ACHN (cell line): Measurements from ENCODE around the gene TGFBR2.

Experiments used
- DNase-seq: peaks from one replicate; pipeline ENCODE4 v3.0.0-alpha.2; 2015
- in situ Hi-C: cut with HindIII; loops from 2 replicates; pipeline ENCODE4 v1.10.0; 2017; ENCODE audit warnings: low sequenced_read_pairs, low pct_ligation_motif_present, low pct_unique_long_range_greater_than_20kb

TGFBR2 gene

DNA sequence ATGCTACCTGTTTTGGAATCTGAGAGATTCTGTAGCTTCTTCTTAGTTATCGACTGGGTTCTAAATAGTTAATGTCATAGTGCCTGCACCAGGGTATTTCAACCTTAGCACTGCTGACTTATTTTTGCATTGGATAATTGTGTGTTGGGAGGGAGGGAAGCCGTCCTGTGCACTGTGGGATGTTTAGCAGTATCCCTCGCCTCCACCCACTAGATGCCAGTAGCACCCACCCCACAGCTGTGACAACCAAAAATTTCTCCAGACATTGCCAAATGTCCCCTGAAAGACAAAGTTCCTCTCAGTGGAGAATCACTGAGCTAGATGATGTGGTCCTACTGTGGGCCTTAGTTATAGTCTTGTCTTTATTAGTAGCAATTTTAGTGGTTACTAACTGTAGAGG is 88.3 kb downstream of the TGFBR2 start:
- in situ Hi-C loops, result no loop called here

DNA sequence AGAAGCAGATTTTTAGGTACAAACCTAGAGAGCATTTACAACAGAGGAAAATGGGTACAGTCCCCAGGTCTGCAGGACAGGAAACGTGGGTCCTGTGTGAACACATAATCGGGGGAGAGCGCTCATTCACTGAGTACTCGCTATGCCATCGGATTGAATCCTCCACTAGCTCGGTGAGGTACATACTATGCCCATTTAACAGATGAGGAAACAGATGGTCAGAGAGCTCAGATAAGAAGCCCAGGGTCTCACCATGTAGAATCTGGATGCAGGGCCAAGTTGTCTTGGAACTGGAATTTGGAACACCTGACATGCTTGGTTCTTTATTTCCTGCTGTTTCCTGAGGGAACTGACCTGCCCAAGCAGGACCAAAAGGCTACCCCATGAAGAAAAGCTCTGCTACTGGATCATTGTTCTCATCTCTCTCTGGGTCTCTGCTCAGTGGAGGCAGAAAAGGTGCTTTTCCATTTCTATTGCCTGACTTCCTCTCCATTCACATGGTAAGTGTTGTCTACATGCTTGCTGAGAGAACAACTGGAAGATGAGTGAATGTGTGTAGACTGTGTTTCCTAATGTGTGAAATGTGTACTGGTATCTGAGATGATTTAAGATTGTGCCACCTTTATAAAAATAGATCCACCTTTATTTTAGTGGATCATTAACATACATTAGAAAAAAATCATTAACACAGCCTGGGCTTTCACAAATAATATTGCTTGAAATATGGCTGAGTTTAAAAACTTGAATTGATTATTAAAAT is 89.1 kb downstream of the TGFBR2 start:
- in situ Hi-C loops, result no loop called here
- DNase-seq, result no peak

More for the DNA sequence above, 88.3 kb downstream of the TGFBR2 start:
- DNase-seq, result no peak

DNA sequence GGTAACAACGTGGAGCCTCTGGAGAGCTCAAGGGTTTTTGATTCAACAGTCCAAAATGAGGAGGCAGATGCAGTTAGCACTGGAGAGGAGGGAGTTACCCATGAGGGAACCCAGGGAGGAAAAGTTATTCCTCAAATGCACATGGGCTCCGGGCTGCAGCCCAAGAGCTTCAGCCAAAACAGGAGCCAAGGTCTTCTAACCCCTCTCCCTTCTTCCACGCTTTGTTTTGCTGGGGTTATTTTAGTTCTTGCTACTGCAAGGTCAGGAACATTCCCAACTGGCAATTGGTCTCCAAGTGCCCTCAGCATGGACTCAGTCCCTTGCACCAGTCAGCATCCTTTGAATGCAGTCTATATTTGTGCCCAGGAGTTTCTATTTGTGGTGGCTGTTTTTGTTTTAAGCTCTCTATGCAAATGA is 90.0 kb downstream of the TGFBR2 start:
- in situ Hi-C loops, result no loop called here
- DNase-seq, result no peak

DNA sequence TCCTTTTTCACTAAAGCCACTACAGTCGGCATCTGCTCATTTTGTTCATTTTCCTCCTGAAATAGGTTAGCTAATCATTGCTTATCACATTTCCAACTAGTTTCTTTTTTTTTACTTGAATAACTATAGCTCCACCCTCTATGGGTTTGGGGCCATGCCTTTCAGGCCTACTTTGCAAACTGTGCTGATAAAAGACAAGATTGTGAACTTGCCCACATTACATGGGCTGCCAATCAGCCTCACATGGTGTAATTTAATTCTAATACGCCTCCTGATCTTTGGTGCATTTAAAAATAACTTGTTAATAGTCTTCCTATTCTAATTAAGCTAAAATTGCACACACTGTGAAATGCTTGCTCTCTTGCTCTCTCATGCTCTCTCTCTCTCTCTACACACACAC is 90.5 kb downstream of the TGFBR2 start:
- no peak for DNase-seq
- in situ Hi-C loops, result no loop called here

DNA sequence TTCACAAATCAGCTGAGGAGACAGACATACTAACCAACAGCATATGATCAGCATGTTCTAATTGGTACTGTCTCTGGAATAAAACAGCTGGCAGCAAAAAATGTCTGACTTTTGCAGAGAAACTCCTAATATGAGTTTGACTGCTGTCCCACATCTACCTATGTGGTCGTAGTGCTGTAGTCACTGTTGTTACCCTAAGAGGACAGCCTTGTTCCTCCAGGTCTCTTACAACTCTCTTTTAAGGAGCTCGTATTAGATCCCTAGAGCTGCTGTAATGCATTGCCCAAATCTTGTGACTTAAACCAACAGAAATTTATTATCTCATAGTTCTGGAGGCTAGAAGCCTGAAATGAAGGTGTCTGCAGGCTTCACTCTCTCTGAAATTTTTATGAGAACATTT is 92.1 kb downstream of the TGFBR2 start:
- DNase-seq, result no peak
- in situ Hi-C loops, result no loop called here

DNA sequence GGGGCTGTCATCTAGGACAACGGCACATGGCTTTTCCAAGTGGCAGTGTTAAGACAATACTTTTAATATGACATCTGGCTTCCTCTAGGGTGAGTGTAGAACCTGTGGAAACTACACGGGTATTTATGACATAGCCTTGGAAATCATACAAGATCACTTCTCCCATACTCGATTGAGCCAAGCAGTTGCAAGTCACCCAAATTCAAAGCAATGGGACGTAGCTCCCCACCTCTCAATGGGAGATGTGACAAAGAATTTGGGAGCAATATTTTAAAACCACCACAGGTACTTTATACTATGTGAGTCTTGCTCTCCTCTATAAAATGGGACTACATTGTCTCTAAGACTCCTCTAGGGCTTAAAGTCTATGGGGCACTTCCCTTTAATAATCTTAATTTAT is 93.5 kb downstream of the TGFBR2 start:
- DNase-seq, result no peak
- in situ Hi-C loops, result no loop called here

DNA sequence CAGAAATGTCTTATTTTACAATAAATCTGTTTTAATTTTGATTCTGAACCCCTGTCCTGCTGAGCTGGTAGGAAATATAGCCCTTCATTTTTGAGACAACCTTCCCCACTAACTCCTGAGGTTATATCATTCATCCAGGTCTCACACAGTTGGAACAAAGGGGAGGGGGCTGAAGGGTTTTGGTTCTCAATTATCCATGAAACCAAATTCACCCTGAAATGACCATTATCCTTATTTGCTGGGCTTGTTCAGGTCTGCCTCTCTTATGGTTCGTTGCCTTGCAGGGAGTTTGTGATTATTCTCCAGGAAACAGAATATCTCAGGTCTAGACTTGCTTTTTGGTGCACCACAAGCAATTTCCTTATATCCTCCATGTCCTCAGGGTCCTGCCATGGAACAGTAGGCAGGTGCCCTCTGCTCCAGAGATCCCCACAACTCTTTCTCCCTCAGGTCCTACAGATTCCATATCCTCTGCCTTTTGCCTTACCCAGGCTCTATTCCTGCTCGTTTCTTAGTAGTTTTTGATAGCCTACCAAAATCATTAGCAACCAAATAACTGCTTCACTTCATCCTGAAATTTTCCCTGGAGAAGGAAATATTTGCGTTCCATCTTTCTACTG is 94.4 kb downstream of the TGFBR2 start:
- no peak for DNase-seq
- in situ Hi-C loops, result no loop called here

DNA sequence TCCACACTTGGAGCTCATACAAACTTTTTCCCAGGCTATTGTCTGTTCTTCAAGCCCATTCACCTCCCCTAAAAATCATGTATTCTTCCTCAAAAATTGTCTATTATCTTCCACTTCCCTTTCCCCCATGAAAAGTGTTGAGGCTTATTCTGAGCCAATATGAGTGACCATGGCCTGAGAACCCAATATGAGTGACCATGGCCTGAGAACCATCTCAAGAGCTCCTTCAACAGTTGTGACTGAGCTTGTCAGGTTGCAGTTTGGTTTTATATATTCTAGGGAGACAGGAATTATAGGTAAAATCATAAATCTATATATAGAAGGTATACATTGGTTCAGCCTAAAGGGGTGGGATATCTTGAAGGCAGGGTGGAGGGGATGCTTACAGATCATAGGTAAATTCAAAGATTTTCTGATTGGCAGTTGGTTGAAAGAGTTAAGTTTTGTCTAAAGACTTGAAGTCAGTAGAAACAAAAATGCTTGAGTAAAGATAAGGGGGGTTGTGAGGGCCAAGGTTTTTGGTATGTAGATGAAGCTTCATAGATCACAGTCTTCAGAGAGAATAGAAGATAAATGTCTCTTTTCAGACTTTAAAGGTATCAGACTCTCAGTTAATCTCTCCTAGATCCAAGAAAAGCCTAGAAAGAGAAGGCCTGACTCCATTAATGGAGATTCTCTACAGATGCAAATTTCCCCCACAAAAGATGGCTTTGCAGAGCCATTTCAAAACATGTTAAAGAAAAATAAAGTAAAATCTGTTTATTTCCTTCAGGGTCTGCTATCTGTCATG is 95.8 kb downstream of the TGFBR2 start:
- in situ Hi-C loops, result no loop called here
- DNase-seq, result no peak

DNA sequence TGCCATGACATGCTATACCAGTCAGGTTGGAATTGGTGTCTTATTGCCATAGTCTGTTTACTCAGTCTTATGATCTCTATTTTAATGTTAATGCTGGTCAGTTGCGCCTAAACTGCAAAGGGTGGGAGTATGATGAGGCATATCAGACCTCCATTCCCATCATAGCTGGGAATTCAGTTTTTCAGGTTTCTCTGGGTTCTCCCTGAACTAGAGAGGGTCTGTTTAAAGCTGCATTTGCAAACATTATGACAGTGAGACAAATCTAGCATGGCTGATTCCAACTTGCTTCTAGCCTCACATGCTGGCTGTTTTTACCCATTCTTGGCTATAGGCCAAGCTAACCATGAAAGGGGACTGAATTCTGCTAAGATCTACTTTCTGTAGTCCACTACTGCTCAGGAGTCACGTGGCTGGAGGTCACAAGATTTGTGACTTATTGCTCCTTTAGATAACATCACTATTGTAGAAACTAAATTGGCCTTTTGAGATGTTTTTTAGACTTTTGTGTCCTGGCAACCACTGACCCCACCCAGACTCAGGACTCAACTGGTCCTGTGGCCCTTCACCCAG is 96.5 kb downstream of the TGFBR2 start:
- in situ Hi-C loops, result no loop called here
- no peak for DNase-seq

DNA sequence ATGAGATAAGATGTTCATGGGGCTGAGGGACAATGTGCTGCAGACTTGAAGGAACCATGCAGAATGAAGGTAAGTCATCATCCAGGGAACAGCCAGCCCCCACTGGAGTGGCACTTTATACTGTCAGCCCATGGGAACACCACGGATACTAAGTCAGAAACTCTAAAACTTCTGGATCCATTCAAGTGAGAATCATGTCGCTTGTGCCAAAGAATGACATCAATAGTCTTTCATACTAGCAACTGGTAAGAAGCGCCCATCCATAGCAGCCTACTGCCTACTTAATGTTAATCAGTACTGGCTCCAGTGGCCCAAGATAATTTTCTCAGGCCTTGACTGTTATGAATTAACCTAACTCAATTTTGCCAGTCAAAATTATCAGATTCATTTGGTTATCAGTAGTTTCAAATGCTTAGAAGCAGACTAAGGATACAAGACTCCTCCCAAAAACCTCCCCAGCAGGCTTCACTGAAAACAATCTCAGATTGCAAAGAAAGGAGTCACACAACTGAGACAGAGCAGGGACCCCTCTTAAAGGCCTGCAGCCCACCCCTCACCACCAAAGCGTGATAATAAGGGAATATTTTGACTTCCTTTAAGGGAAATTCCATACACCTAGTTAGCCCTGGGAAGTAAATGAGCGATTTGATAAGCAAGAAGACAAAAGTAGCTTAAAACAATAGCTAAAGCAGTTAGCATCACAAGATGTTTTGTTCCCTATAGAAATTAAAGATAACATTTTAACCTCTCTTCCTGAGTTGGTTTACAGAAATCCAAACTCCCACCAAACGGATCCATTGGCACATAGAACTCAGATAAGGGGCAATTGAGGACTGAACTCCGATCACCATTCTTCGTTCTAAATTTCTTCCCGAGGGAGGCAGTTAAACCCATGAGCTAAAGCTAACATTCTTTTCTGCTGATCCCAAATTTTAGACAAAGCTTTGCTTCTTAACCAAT is 98.8 kb downstream of the TGFBR2 start:
- in situ Hi-C loops, result no loop called here
- peak; percentile 43 for DNase-seq

DNA sequence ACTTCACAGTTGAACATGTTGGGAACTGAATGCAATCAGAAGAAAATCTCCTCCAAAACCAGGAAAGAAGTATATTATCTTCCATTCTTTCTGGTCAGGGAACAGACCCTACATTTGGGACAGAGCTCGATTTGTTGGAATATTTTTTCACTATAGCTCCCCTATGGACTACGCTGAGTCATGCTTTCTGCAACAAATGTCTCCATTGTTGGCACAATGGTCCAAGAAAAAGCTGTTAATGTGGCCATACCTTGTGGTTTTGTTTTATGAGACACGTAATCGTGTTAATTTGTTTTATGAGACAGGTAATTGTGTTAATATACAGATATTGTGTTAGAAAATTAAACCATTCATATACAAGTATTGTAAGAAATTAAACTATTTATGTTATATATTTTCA is 101.4 kb downstream of the TGFBR2 start:
- no peak for DNase-seq
- in situ Hi-C loops, result no loop called here

DNA sequence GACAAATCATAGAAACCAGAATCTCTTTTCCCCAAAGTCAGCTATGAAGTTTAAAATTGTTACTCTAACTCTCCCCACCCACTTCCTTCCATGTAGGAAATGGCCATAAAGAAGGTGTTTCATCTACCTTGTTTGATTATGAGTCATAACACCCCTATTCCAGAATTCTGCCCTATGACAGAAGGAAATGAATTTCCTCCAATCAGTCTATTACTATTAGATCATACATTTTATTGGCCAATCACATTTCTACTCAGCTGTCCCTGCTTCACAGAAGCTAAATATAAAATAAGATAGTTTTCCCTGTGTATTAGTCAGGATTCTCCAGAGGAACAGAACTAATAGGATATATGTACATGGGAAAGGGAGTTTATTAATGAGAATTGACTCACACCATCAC is 102.1 kb downstream of the TGFBR2 start:
- no peak for DNase-seq
- in situ Hi-C loops, result no loop called here

DNA sequence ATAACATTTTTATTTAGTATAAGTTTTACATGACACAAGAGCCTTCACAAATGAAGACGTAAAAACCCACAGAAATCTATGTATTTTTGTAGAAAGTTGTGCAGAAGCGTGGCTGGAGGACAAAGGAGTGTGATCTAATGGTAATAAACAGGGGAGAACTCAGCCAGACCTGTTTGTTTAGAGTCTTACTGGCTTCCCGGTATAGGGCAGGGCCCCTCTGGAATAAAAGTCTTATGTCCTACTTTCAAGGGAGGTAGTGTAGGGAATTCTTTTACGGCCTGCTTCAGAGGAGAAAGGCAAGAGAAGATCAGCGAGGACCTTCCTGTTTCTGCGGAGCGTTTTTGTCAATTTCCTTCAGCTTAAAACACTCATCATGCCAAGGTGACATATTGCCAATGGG is 103.6 kb downstream of the TGFBR2 start:
- no peak for DNase-seq
- in situ Hi-C loops, result no loop called here

DNA sequence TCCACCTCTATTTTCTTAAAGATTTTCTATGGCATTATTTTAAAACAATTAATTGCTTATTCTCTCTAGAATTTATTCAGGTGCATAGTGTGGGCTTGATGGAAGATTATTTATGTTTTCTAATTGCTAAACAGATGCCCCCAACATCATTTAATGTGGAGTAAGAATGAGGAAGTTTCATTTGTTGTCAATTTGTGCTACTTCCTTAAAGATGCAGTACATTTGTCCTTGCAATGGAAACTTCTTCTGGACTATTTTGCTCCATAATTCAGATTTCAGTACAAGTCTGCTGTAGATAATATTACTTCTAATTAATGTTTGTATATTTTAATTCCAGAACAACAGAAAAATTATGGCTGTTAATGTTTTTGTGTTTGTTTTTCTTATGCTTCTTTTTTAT is 104.8 kb downstream of the TGFBR2 start:
- DNase-seq, result no peak
- in situ Hi-C loops, result no loop called here

DNA sequence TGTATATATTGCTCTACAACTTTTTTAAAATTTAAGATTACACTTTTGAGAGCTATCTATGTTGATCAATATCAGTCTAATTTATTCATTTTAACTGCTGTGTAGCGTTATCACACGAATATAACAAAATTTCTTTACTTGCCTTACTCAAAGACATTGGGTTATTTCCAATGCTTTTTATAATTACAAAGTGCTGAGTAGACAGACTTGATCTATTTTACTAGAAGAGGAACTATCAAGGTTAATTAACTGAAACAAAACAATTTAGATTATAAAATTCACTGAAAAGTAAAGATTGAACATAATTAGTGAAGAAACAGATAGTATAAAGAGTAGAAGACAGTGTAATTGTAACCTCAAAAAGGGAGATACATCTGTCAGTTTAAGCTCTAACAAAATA is 105.5 kb downstream of the TGFBR2 start:
- in situ Hi-C loops, result no loop called here
- DNase-seq, result no peak

DNA sequence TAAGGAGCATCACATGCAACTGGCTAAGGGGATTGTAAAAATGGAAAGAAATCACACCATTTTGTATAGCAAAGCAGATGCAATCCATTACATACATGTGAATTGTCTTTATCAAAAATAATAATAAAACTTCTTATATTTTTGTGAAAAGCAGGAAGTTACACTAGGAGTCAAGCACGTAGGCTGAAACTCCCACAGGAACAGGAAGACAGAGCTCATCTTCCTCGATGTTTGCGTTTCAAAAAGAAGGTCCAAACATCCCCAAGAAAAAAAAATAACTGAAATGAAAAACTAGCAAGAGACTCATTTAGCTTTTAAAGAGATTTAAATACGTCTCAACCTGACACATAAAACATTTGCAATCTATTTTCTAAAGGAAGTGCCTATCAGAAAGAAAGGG is 106.6 kb downstream of the TGFBR2 start:
- DNase-seq, result no peak
- in situ Hi-C loops, result no loop called here

DNA sequence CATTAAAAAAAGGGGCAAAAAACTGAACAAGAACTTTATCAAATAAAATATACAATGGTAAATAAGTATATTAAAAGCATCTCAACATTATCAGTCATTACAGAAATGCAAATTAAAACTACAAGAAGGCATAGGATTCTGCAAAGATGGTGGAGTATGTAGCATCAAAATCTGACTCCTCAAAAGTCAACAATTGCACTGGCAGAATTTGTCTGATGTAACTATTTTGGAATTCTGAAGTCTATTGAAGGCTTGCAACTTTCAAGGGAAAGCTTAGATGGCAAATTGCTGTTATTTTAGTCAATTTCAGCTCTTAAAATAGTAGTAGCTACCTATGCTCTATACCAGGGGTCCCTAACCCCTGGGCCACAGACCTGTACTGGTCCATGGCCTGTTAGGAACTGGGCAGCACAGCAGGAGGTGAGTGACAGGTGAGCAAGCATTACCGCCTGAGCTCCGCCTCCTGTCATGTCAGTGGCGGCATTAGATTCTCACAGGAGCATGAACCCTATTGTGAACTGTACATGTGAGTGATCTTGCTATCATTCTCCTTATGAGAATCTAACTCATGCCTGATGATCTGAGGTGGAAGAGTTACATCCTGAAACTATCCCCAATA is 107.6 kb downstream of the TGFBR2 start:
- in situ Hi-C loops, result no loop called here
- DNase-seq, result no peak

DNA sequence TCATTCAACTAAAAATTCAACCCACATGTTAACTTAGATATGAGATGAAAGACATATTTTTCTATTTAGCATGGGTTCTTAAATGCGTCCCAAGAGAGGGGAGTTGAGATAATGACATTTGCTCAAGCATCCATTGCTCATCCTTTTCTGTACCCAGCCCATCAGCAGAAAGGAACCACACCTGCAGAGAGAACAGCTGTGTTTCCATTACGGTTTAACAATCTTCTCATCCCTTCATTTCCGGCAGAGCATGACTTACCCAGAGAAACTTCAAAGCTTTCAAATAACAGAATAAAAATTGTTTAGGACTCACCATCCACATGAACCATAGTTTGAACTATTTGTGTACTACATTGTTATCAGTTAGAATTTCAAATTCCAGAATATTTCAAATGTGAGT is 113.1 kb downstream of the TGFBR2 start:
- in situ Hi-C loops, result no loop called here
- no peak for DNase-seq
